NCI-H2196 treated with DMSO at 0.1 percent for 48 hours (cell line): Measurements from ENCODE around the gene PSTPIP1.

Experiments
- DNase-seq: peaks from one replicate; lab custom pipeline; 2025; ENCODE audit not compliant: unreplicated experiment; lab: John Stamatoyannopoulos, UW

The PSTPIP1 gene

GRCh38 chr15:77068633-77069032, 73.7 kb downstream of the PSTPIP1 start:
- no peak for DNase-seq

- DNase-seq: no peak
These were observed 74.7 kb downstream of the PSTPIP1 start for GRCh38 chr15:77069521-77070121.

GRCh38 chr15:77070180-77070494, 75.2 kb downstream of the PSTPIP1 start:
- DNase-seq: no peak

GRCh38 chr15:77070495-77071304, 75.8 kb downstream of the PSTPIP1 start, which contains the start of gene TSPAN3:
Gene TSPAN3, minus strand, starts transcription at chr15:77071109. Its CDS starts 155 bp downstream, at chr15:77070954.
- DNase-seq: peak; percentile 57

- no peak for DNase-seq
These were observed 76.6 kb downstream of the PSTPIP1 start for GRCh38 chr15:77071305-77072223.

GRCh38 chr15:77074350-77074749, 79.4 kb downstream of the PSTPIP1 start:
- DNase-seq: no peak

GRCh38 chr15:77075528-77075927, 80.6 kb downstream of the PSTPIP1 start:
- DNase-seq: no peak

GRCh38 chr15:77076323-77076915, 81.5 kb downstream of the PSTPIP1 start:
- no peak for DNase-seq

GRCh38 chr15:77081971-77082370, 87.0 kb downstream of the PSTPIP1 start:
- DNase-seq: no peak

- peak; percentile 75 for DNase-seq
These were observed 88.6 kb downstream of the PSTPIP1 start for GRCh38 chr15:77083381-77084160.

- no peak for DNase-seq
These were observed 89.5 kb downstream of the PSTPIP1 start for GRCh38 chr15:77084436-77084835.

- no peak for DNase-seq
These were observed 90.4 kb downstream of the PSTPIP1 start for GRCh38 chr15:77085297-77085696.
